ENCODE data around the gene TCF21.
"Not testable (repeated sequence)": the region's sequence is repeated elsewhere in the genome, so short reads cannot be mapped to it uniquely, and the experiment has no call there.

TCF21 gene

DNA sequence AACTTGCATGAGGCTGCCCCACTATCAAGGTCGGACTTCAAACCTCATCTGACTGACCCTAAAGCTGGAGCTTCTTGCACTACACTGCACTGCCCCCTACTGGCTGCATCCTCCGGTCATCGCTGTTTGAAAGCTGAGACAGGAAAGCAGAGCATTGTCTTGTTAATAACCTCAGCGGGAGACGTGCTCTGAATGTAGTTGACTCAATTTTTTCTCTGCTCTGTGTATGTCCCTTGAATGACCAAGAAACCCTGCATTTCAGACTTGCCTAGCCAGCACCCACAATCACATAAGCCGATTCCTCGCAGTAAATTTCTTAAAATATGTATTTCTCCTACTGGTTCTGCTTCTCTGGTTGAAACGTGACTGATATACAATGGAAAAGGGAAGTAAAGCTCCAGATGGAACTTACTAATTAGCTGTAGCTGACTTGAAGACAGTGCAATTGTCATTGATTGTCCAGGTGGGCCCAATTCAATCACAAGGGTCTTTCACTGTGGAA is 27.8 kb downstream of the TCF21 start:
- DNase-seq = peak; percentile 73
- in situ Hi-C loops (cut with HindIII; ENCODE audit: low pct_ligation_motif_present, low pct_unique_long_range_greater_than_20kb, low sequenced_read_pairs) = no loop called here

DNA sequence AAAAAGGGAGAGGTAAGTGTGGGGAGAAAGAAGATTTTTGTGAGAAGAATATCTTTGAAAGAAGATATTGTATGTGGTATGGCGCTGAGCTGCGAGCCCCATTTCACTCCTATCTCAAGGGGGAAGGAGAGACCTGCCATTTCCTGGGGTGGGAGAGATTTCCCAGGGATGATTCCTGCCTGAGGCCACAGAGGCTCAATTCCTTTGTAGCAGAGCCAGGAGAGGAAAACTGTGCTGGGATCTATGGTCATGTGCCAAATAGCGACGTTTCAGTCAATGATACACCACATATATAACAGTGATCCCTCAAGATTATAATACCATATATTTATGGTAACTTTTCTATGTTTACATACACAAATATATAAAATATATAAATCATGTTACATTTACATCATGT is 28.9 kb downstream of the TCF21 start:
- no peak for DNase-seq
- in situ Hi-C loops (cut with HindIII; ENCODE audit: low pct_ligation_motif_present, low pct_unique_long_range_greater_than_20kb, low sequenced_read_pairs) = no loop called here

DNA sequence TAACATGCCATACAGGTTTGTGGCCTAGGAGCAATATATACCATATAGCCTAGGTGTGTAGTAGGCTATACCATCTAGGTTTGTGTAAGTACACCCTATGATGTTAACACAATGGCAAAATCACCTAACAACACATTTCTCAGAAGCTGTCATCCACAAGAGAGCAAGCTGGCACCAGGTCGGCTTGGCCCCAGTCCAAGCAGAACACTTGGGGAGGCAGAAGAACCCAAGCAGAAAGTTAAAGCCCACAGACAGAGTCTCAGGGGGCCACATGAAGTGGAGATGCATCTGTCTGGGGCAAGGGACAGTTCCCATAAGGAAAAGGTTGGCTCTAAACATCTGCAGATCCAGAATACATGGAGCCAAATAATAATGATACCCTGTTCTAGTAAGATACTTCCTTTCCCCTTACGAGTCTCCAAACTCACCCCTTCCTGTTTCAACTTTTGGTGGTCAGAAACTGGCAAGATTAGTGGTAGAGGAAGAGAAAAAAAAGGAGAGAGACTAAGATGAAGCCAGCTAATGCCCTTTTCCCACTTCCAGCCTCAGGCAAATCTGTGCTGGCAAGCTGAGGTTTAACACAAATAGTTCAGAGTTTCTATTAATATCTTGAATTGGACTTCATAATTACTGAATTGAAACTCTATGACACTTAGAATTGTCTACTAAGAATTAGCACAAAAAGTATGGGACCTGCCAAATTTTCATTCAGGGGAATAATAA is 29.5 kb downstream of the TCF21 start:
- no peak for DNase-seq
- in situ Hi-C loops (cut with HindIII; ENCODE audit: low pct_ligation_motif_present, low pct_unique_long_range_greater_than_20kb, low sequenced_read_pairs) = no loop called here

DNA sequence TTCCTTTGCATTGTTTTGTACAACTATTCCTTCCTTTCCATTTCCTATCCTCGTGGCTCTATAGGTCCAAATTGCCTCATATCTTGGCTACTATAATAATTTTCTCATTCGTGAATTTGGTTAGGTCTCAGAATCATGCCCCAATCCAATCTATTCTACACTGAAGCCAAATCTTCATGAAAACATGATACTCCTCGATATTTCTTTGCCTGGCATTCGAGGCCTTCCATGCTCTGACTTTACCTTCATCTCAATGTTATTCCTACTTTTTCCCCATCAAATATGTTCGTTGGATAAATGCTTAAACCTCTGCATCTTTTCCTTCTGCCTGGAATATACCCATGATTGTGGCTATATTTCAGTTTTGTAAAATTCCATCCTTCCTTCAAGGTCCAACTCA is 30.4 kb downstream of the TCF21 start:
- DNase-seq = no peak
- in situ Hi-C loops (cut with HindIII; ENCODE audit: low pct_ligation_motif_present, low pct_unique_long_range_greater_than_20kb, low sequenced_read_pairs) = no loop called here

DNA sequence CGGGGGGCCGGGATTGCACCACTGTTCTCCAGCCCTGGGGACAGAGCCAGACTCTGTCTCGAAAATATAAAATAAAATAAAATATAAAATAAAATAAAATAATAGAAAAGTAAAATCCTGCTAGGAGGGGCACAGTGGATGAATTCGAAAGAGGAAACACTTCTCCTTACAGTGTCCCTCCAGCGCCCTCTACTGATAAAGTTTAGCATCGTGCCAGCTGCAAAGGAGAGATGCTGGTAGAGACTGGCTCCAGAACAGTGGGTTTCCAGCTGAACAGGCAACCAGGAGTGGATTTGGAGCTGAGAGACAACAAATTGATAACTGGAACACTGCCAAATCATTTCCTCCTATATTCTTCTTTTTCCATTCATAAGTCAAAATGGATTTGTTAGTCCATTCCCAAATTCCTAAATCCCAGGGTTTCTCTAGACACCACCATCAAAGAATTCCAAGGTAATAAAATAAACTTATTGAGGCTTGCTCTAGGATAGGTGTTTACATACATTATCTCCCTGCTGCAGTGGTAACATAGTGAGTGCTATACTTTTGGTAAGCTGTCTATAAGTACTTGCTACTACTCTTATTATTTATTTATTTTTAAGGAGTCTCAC is 32.4 kb downstream of the TCF21 start:
- in situ Hi-C loops (cut with HindIII; ENCODE audit: low pct_ligation_motif_present, low pct_unique_long_range_greater_than_20kb, low sequenced_read_pairs) = no loop called here
- DNase-seq = peak; percentile 76

DNA sequence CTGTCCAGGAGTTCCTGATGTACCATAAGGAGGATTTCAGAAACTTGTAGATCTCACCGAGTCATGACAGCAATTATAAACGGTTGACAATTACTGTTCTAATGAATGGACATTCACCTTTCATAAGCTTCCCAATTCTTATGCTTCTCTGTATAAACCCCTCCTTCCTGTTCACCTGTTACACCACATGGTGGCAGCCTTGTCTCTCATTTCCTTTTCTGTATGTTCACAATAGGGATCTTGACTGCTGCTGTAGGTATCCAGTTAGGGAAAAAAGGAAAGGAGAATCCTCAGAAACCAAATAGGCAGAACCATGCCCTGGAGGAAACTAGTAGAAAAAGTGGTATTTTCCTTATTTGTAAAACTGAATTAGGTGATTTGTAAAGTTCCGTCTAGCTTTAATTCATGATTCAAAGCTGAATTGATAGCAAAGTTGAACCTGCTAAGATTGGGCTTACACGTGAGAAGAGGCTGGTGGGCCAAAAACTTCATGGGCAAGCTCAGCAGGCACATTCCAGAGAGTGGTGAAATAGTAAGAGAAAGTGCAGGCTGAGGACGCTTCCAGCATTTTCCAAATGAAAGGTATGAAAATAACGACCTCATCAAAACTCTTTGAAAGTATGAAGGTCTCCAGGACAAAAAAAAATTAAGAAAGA is 35.2 kb downstream of the TCF21 start:
- in situ Hi-C loops (cut with HindIII; ENCODE audit: low pct_ligation_motif_present, low pct_unique_long_range_greater_than_20kb, low sequenced_read_pairs) = no loop called here
- peak; percentile 65 for DNase-seq

DNA sequence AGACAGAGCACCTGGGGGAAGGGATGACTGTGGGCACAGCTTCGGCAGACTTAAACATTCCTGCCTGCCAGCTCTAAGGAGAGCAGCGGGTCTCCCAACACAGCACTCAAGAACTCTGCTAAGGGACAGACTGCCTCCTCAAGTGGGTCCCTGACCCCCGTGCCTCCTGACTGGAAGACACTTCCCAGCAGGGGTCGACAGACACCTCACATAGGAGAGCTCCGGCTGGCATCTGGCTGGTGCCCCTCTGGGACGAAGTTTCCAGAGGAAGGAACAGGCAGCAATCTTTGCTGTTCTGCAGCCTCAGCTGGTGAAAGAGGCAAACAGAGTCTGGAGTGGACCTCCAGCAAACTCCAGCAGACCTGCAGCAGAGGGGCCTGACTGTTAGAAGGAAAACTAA is 42.3 kb downstream of the TCF21 start:
- DNase-seq; in situ Hi-C loops (cut with HindIII; ENCODE audit: low pct_ligation_motif_present, low pct_unique_long_range_greater_than_20kb, low sequenced_read_pairs): not testable (repeated sequence)

DNA sequence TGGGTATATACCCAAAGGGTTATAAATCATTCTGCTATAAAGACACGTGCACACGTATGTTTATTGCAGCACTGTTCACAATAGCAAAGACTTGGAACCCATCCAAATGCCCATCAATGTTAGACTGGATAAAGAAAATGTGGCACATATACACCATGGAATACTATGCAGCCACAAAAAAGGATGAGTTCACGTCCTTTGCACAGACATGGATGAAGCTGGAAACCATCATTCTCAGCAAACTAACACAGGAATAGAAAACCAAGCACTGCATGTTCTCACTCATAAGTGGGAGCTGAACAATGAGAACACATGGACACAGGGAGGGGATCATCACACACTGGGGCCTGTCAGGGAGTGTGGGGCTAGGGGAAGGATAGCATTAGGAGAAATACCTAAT is 47.4 kb downstream of the TCF21 start:
- DNase-seq; in situ Hi-C loops (cut with HindIII; ENCODE audit: low pct_ligation_motif_present, low pct_unique_long_range_greater_than_20kb, low sequenced_read_pairs): not testable (repeated sequence)

DNA sequence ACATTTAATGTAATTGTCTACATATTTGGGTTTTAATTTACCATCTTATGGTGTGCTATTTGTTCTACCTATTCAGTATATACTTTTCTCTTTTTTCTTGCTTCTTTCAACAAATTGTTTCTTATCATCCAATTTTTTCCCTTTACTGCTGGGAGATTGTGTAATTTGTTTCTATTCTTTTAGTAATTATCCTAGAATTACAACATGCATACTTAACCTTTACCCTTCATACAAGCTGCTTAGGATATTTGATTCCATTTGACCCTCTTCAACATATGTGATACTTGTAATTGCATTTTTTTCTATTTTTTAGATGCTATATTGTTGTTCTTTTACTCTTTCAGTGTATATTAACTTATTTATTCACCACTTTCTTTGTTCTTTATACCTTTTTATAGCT is 49.0 kb downstream of the TCF21 start:
- in situ Hi-C loops (cut with HindIII; ENCODE audit: low pct_ligation_motif_present, low pct_unique_long_range_greater_than_20kb, low sequenced_read_pairs) = no loop called here
- DNase-seq = no peak

DNA sequence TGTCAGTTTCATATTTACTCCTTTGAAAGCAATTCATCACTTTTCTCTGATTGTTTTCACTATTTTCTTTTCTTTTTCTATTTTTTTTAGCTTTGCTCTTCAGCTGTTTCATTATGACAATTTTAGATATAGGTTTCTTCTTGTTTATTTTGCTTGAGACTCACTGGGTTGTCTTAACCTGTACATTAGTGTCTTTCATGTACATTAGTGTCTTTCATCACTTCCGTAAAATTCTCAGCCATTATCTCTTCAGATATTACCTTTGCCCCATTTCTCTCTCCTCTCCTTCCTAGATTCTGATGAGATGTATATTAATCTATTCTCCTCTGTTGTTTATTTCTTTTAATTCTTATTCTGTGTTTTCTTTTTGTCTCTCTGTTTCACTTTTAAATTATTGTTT is 49.6 kb downstream of the TCF21 start:
- in situ Hi-C loops (cut with HindIII; ENCODE audit: low pct_ligation_motif_present, low pct_unique_long_range_greater_than_20kb, low sequenced_read_pairs) = no loop called here
- DNase-seq = no peak

DNA sequence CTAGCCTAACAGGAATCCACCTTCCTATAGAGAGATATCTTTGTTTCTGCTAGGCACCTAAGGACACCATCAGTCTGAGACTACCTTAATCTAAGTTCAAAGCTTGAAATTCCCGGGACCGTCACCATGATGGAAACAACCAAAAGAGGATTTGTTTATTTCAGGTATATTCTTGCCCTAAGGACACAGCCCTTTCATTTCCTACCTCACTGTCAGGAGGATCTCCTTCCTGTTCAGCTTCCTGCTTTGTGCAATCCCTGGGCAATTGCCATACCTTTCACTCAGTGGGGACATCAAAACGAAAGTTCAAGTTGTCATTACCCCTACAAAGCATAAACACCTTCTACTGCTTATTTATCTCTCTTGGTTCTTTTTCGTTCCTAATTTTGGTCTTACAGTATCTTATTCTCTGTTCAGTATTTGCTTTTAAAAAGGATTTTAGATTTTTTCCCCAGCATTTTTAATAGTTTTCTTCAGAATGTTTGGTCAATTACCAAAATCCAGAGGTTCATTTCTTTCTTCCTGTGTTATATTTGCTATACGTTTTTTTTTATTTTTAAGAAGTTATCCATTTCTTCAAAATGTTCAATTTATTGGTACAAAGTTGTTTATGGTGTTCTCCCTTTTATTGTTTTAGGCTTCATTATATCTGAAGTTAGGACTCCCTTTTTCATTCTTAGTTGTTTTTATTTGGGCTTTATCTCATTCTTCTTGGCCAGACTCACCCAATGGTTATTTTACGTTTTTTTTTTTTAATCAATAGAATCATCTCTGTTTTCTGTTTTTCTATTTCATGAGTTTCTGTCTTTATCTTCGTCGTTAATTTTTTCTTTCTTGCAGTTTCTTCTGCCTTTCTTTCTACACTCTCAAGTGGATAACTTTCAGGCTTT is 51.1 kb downstream of the TCF21 start:
- in situ Hi-C loops (cut with HindIII; ENCODE audit: low pct_ligation_motif_present, low pct_unique_long_range_greater_than_20kb, low sequenced_read_pairs) = no loop called here
- DNase-seq = no peak
